CD4-positive, alpha-beta T cell treated with Interferon alpha-2 for 1 hour (primary cell): ENCODE data around the gene PLPP4.

Experiments
- DNase-seq, 2 donors: peaks; one replicate each; pipeline ENCODE4 v3.0.0-alpha.2; 2020 to 2022

Gene PLPP4

GRCh38 chr10:120527691-120528090 is 70.7 kb downstream of the PLPP4 start:
- no peak for DNase-seq

GRCh38 chr10:120530699-120531098 is 73.7 kb downstream of the PLPP4 start:
- no peak for DNase-seq

DNA sequence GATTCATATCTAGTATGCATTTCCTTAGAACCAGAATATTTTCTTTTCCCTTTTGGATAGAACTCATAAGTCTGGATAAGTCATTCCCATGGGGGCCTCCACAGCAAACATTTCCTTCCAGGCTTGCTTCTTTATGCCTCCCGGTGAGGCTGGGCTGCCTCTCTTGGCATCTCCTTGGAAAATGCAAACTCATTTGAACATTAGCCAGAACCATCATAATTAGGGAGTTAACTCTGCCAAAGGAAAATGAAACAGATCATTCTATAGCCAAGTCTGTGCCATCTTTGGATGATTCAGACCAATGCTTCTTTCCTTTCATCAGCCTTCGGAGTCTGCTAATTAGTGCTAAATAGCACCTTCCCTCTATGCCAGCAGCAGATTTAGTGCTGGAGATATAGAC is 81.1 kb downstream of the PLPP4 start:
- DNase-seq: no peak

DNA sequence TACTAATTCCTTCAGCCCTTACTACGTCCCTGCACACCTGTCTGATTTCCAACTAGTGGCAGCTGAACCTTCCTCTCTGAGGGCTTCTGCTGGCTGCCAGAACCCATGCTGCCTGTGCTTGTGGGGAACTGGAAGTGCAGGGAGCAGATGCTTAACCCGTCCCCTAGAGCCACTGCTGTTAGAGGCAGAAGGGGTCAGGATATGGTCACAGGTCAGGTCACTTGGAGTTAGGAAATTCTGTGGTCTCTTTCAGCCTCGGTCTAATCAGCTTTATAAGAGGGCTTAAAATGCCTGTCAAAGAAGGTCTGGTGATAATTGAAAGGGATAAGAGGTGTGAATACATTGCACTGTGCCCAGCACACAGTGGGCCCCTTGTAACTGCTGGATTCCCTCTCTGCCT is 82.0 kb downstream of the PLPP4 start:
- DNase-seq: no peak

DNA sequence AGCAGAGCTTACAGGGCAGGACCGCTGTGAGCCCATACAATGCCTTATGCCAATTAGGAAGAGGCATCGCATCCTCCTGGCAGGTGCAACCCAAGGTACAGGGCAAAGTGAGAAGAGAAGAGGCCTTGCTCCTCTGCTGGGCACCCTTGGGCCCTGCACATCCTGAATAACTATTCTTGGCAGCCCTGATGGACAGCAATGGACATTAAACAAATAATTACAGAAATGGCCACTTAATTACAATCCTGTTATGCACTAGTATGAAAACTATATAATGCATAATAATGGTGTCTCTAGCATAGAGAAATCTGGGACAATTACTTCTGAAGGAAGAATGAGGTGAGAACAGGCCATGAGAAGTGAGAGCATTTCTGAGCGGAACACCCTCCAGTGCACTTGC is 83.5 kb downstream of the PLPP4 start:
- DNase-seq: no peak

GRCh38 chr10:120541984-120542383 is 85.0 kb downstream of the PLPP4 start:
- no peak for DNase-seq

DNA sequence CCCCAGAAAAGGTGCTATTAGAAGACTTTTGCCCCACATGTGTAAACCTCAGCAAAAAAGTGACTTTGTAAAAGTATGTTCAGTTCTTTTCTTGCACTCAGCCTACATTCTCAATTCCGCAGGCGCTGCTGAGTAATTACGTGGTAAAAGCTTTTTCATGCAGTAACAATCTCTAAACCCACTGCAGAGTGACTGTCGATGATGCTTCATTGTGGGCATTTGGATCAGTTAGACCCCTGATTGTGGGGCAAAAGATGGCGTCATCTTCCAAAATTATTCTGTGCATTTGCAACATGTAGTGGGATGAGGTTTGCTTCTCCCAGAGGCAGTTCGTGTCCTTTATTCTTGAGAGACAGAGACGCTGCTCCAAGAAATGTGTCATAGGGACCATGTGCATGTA is 85.6 kb downstream of the PLPP4 start:
- DNase-seq: no peak

- no peak for DNase-seq
Observed at GRCh38 chr10:120543291-120543690, 86.3 kb downstream of the PLPP4 start.

GRCh38 chr10:120548210-120548609 is 91.2 kb downstream of the PLPP4 start:
- DNase-seq: no peak

DNA sequence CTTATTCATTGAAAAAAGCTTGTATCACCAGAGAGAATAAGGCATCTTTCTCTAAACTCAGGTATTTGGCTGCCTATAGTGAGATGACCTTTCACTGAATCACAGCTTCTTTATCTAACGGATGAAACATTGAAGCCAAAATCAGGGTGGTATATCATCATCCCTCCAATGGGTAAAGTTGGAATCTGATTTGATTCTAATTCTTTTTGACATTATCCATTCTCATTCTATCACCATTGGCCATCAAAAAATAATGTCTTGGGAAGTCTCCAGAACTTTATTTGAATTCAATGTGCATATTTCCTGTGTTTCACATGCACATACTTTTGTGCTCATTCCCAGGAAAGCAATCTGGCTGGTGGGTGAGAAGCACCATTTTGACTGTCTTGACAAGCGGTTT is 95.2 kb downstream of the PLPP4 start:
- DNase-seq: no peak

GRCh38 chr10:120553911-120554310 is 96.9 kb downstream of the PLPP4 start:
- DNase-seq: no peak

DNA sequence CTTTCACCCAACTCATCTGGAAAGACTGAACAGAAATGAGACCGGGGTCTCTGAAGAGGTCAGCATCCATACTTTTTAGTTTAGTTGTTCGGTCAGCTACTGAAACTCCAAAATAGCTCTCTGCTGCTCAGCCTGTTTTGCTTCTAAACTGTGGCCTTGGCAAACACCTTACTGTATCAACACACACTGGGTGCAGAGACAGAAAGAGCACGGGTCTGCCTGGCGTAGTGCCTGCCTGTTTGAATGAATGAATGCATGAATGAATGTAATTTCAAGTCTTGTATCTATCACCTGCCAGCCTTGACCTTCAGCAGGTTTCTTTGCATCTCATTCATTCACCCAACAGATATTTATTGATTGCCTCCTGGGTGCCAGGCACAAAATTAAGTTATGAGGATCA is 98.4 kb downstream of the PLPP4 start:
- DNase-seq: no peak

DNA sequence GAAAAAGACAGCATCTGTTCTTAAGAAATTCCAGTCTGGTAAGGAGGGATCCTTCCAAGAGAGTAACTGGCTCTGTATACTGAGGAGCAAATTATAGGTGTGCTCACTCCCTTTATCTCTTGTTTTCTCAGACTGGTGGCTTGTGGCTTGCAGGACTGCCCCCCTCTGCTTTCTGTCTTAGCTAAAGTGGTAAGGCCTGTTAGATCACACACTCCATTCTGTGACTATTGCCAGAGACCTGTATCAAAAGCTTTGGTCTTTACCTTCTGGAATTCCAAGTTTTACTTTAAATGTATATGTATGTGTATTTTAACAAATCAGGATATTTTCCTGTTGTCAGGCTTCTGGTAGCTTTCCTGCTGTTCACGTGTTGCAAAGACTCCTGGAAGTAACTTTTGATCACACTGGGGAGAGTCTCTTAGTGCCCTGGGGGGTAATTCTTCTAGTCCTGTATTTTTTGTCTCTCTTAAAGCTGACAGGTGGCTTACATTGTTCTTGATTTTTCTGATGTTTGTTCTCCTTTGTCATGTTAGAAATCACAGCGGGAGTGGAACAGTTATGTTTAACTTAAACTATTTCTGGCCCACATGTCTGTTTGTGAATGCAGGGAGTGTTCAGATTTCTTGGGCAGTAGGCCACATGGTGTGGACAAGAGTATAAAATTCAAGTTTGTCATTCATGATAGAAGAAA is 99.0 kb downstream of the PLPP4 start:
- DNase-seq: no peak

- no peak for DNase-seq
Observed at GRCh38 chr10:120557311-120557710, 100.3 kb downstream of the PLPP4 start.

- no peak for DNase-seq
Observed at GRCh38 chr10:120559800-120560199, 102.8 kb downstream of the PLPP4 start.

DNA sequence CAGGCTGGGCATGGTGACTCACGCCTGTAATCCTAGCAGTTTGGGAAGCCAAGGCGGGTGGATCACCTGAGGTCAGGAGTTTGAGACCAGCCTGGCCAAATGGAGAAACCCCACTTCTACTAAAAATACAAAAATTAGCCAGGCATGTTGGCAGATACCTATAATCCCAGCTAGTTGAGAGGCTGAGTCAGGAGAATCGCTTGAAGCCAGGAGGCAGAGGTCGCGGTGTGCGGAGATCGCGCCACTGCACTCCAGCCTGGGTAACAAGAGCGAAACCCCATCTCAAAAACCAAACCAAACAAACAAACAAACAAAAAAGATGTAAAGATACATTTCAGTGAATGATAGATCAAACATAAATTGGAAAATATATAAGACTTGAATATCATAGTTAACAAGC is 105.9 kb downstream of the PLPP4 start:
- no peak for DNase-seq

DNA sequence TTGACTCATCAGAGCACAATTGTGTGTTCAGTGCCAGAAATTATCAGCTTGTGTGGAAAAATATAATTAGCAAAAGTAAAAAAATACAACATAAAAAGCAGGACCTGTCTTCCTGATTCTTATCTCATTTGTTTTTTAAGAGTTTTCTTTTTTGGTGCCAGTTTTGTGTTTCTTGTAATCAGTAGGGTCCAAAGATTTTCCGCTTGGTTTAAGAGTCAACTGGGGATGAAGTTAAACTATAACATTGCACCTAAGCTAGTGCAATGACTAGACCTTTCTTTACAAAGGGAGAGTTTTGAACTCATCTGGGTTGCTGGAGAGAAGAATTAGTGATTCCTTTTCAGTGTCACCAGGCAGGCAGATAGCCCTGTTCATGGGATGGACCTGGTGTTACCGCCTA is 113.4 kb downstream of the PLPP4 start:
- DNase-seq: no peak

- no peak for DNase-seq
Observed at GRCh38 chr10:120571266-120571665, 114.2 kb downstream of the PLPP4 start.

DNA sequence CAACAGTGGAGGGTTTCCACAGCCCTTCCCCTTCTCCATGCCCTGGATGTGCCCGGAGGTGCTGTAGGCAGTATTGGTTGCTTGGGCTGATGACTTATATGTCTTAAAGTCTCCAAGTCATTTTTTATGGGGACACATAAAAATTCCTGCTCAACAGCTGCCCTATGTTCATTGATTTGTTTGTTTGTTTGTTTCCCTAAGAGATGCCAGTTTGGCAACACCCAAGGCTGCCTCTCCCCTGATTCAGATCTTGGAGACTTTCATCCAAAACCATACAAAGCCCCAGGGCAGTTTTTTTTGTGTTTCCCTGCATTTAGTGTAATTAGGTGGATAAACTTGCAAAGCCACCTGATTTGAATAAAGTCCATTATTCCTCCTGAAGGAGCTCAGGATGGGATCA is 115.3 kb downstream of the PLPP4 start:
- no peak for DNase-seq

- no peak for DNase-seq
Observed at GRCh38 chr10:120573355-120573754, 116.3 kb downstream of the PLPP4 start.

GRCh38 chr10:120574981-120575380 is 118.0 kb downstream of the PLPP4 start:
- DNase-seq: no peak

- no peak for DNase-seq
Observed at GRCh38 chr10:120575411-120575810, 118.4 kb downstream of the PLPP4 start.

DNA sequence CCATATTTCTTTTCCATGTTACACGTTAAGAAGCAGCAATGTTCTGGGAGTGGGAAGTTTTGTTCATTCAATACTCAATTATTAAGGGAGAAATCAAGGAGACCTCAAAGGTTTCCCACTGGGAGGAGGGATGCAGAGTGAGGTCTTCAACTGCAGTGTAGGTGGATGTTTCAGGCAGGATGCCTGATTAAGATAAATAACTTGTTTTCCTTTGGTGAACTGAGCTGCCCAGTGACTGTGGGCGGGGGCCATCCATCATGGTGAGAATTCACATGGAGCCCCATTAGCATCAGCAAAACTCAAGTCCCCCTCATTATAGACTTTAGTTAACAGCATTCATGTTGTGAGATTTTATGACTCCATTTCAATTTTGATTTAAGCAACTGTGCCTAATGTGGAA is 121.1 kb downstream of the PLPP4 start:
- no peak for DNase-seq

DNA sequence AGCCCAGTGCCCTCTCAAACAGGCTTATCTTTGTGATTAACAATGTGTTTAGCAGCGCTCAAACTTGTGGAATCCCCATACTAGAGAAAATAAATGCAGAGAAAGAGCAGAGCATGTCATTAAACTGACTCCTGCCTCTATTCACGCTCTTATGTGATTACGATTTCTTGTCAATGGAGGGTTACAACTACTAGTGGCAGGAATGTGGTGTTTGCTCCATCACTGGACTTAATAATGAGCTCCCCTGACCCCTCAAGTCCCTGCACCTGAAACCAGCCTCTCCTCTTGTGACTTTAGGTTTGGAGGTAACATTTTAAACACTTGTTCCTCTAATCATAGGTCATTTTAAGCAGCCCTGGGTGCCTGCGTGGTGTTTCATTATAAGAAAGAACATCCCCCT is 121.9 kb downstream of the PLPP4 start:
- no peak for DNase-seq
